Chondrocyte (in vitro differentiated cells): ENCODE measurements around the gene MORN1. TPM values are rescaled to one million over a fixed set of nuclear protein-coding genes. Genes with fewer than 3 reads are reported as not detected.
"Not testable (repeated sequence)": the region's sequence is repeated elsewhere in the genome, so short reads cannot be mapped to it uniquely, and the experiment has no call there.

ENCODE experiments used
- DNase-seq: peaks from one replicate; pipeline ENCODE4 v3.0.0; 2021; ENCODE audit warnings: mixed read lengths, low spot score
- H3K27ac Mint-ChIP-seq: one replicate; pipeline ENCODE4 v1.8.0; 2021; ENCODE audit warnings: mild to moderate bottlenecking, moderate library complexity, mixed read lengths; ENCODE audit not compliant: unreplicated experiment
- H3K27me3 Mint-ChIP-seq: 2 replicates; pipeline ENCODE4 v1.8.0; 2021; ENCODE audit warnings: low read depth, mixed read lengths
- H3K36me3 Mint-ChIP-seq: 2 replicates; pipeline ENCODE4 v1.8.0; 2021; ENCODE audit warnings: low read depth, mixed read lengths
- H3K4me1 Mint-ChIP-seq: 2 replicates; pipeline ENCODE4 v1.8.0; 2021; ENCODE audit warnings: low read depth, mild to moderate bottlenecking, mixed read lengths
- H3K4me3 Mint-ChIP-seq: one replicate; pipeline ENCODE4 v1.8.0; 2021; ENCODE audit warnings: mild to moderate bottlenecking, moderate library complexity, mixed read lengths; ENCODE audit not compliant: unreplicated experiment
- H3K9me3 Mint-ChIP-seq: 2 replicates; pipeline ENCODE4 v1.8.0; 2021; ENCODE audit warnings: low read depth, mixed read lengths
- CTCF ChIP-seq: fragments of 200-600 bp; sonication (generic); IDR thresholded peaks from 2 replicates; pipeline ENCODE4 v1.5.0; 2021; ENCODE audit warnings: antibody characterized with exemption, mild to moderate bottlenecking, moderate library complexity
- long read RNA-seq: library from polyadenylated mRNA; stranded (forward); transcript quantifications from one replicate; pipeline ENCODE4 v2.0.0, GENCODE V29; 2021
- total RNA-seq: library from RNA; stranded (reverse); gene quantifications from 3 replicates; pipeline ENCODE4 v1.2.1, GENCODE V29; 2021

MORN1 gene
- total RNA-seq: 6.7 to 10.0 TPM (median 8.1 TPM) in 3 replicates
- long read RNA-seq, partial matches to known transcripts: 0 of 3 reads
- long read RNA-seq, other reads (novel, unspliced or antisense): 3 of 3 reads

DNA sequence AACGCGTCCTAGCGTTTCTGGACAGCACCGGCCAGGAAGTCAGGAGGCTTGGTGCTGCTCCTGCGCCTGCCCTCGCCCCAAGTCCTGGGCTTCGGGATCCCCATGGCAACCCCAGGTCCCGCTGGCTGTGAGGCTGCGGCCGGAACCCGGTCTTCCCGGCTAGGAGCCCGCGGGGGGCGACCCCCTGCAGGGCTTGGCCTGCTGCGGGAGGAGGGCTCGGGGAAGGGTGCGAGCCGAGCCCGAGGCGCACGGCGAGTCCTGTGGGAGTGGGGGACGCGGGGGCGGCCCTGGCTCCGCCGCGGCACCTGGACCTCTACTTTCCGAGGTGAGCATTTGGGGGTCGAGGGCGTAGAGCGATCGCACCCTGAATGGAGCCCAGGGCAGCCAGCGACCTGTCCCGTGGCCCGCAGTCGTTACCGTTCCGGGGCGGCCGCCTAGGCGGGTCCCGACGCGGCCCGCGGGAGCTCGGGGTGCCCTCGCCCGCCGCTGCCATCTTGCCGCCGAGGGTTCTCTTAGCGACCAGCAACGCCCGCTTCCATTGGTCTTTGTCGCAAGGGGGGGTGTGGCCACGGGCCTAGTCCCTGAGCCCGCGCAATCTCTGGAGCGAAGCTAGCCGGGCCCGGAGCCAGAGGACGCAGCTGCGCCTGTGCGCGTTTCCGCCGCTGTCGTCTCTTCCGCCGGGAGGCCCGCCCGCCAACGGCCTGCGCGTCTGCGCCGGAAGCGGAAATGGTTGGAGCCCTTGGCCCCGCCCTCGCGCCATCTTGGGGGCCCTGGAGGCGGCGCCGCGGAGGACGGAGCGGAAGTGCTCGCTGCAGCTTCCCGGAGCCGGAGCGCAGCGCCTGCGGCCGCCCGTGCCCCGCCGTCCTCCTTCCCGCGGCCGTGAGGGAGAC, at the start of gene MORN1, which contains the start of gene RER1:
TSS of gene MORN1 (minus strand) at position 514 of the 890 bp plus-strand sequence. CDS start at position 493, 21 bp downstream.
TSS of gene RER1 (plus strand) at position 801 of the 890 bp plus-strand sequence. CDS start 3,950 bp downstream, outside the sequence.
- peak within 1 kb of the TSS; percentile 80 for H3K4me3 Mint-ChIP-seq
- no peaks in the 10 kb centered on the region for H3K9me3 Mint-ChIP-seq
- no peaks in the 10 kb centered on the region for H3K27me3 Mint-ChIP-seq
- peak; percentile 99 for DNase-seq
- H3K36me3 Mint-ChIP-seq: peaks cover 5% of the 10 kb centered on the region
- no peak for TF ChIP-seq CTCF
- peaks cover 37% of the 10 kb centered on the region for H3K4me1 Mint-ChIP-seq
- H3K27ac Mint-ChIP-seq: peak within 1 kb of the TSS; percentile 83

GRCh38 chr1:2440346-2440745, 49.0 kb upstream of the MORN1 start:
- not testable (repeated sequence) for H3K4me3 Mint-ChIP-seq, H3K9me3 Mint-ChIP-seq, DNase-seq, H3K36me3 Mint-ChIP-seq, H3K27ac Mint-ChIP-seq, H3K4me1 Mint-ChIP-seq, H3K27me3 Mint-ChIP-seq

- Mint-ChIP-seq H3K4me3 (no peak overlapping the region), H3K27me3 (peaks cover 7% of the 10 kb centered on the region), H3K27ac (no peak overlapping the region), H3K9me3 (no peaks in the 10 kb centered on the region), H3K36me3 (no peaks in the 10 kb centered on the region), H3K4me1 (no peaks in the 10 kb centered on the region)
- TF ChIP-seq CTCF: no peak
- DNase-seq: no peak
Measured at GRCh38 chr1:2439369-2439768, 48.0 kb upstream of the MORN1 start.

DNA sequence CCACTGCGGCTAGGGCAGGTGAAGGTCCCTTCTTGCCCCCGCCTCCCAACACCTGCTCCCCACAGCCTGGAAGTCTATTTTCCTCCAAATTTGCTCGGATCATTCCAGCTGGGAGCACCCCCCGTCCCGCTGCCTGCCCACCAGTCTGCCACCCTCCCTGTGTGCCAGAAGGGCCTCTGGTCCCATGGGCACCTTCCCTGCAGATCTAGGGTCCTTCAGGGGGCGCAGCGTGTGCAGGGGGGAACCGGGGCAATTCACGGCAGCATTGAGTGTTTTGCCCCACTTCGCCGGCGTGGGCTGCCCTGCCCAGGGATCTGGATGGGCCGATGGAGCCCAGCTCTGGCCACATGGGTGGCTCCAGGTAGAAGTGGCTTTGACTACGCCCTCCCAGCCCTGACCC, 47.3 kb upstream of the MORN1 start:
- H3K4me3 Mint-ChIP-seq: no peak overlapping the region
- H3K27ac Mint-ChIP-seq: no peak overlapping the region
- DNase-seq: no peak
- H3K4me1 Mint-ChIP-seq: no peaks in the 10 kb centered on the region
- no peaks in the 10 kb centered on the region for H3K36me3 Mint-ChIP-seq
- H3K9me3 Mint-ChIP-seq: no peaks in the 10 kb centered on the region
- H3K27me3 Mint-ChIP-seq: peaks cover 11% of the 10 kb centered on the region
- no peak for TF ChIP-seq CTCF

- Mint-ChIP-seq H3K27me3 (peaks cover 15% of the 10 kb centered on the region), H3K4me1 (no peaks in the 10 kb centered on the region), H3K27ac (no peak overlapping the region), H3K4me3 (no peak overlapping the region), H3K9me3 (no peaks in the 10 kb centered on the region), H3K36me3 (no peaks in the 10 kb centered on the region)
- no peak for TF ChIP-seq CTCF
- no peak for DNase-seq
Measured at GRCh38 chr1:2438038-2438437, 46.7 kb upstream of the MORN1 start.
